HUES48 (cell line): ENCODE measurements around the gene HLCS.
A peak's percentile ranks its signal among the peaks of the same experiment; 100 is the strongest.

Source experiments
- H3K27ac ChIP-seq: one replicate; pipeline ENCODE4 v1.7.0; 2013; ENCODE audit warnings: low read depth, low read length, inconsistent platforms
- H3K27me3 ChIP-seq: 2 replicates; pipeline ENCODE4 v1.6.1; 2013; ENCODE audit warnings: mild to moderate bottlenecking, low read length; ENCODE audit not compliant: control insufficient read depth, insufficient read depth
- H3K36me3 ChIP-seq: 2 replicates; pipeline ENCODE4 v1.6.1; 2013; ENCODE audit warnings: low read length; ENCODE audit not compliant: control insufficient read depth, insufficient read depth
- H3K4me1 ChIP-seq: 2 replicates; pipeline ENCODE4 v1.6.1; 2013; ENCODE audit warnings: mild to moderate bottlenecking, low read length; ENCODE audit not compliant: control insufficient read depth, insufficient read depth
- H3K4me3 ChIP-seq: 2 replicates; pipeline ENCODE4 v1.5.1; 2013; ENCODE audit warnings: mild to moderate bottlenecking, low read depth, low read length
- H3K9ac ChIP-seq: 2 replicates; pipeline ENCODE4 v1.6.1; 2013; ENCODE audit warnings: mild to moderate bottlenecking, low read depth, low read length, moderate library complexity
- H3K9me3 ChIP-seq: 2 replicates; pipeline ENCODE4 v1.6.1; 2013; ENCODE audit warnings: low read length; ENCODE audit not compliant: control insufficient read depth, insufficient read depth

HLCS gene

DNA sequence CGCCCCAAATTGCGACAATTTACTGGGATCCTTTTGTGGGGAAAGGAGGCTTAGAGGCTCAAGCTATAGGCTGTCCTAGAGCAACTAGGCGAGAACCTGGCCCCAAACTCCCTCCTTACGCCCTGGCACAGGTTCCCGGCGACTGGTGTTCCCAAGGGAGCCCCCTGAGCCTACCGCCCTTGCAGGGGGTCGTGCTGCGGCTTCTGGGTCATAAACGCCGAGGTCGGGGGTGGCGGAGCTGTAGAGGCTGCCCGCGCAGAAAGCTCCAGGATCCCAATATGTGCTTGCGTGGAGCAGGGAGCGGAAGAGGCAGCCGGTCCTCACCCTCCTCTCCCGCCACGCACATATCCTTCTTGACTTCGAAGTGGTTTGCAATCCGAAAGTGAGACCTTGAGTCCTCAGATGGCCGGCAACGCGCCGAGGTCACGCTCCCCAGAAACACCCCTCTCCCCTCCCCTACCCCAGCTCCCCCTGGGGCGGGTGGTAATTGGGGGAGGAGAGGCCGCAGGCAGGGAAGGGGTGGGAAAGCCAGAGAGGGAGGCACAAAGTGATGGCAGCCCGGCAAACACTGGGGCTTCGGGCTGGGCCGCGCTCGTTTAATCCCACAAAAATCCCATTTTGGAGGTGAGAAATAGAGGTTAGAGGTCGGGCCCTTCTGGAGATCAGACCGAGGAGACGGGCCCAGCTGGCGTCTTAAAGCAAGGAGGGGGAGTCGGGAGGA lies 261.4 kb downstream of the HLCS start:
- H3K4me1 ChIP-seq: peaks cover 29% of the 10 kb centered on the region
- H3K9ac ChIP-seq: no peak overlapping the region
- no peaks in the 10 kb centered on the region for H3K9me3 ChIP-seq
- H3K27me3 ChIP-seq: peaks cover 100% of the 10 kb centered on the region
- H3K36me3 ChIP-seq: no peaks in the 10 kb centered on the region
- peak overlapping the region; percentile 25; the same call in 1 of the 2 replicates for H3K4me3 ChIP-seq
- H3K27ac ChIP-seq: no peak overlapping the region

DNA sequence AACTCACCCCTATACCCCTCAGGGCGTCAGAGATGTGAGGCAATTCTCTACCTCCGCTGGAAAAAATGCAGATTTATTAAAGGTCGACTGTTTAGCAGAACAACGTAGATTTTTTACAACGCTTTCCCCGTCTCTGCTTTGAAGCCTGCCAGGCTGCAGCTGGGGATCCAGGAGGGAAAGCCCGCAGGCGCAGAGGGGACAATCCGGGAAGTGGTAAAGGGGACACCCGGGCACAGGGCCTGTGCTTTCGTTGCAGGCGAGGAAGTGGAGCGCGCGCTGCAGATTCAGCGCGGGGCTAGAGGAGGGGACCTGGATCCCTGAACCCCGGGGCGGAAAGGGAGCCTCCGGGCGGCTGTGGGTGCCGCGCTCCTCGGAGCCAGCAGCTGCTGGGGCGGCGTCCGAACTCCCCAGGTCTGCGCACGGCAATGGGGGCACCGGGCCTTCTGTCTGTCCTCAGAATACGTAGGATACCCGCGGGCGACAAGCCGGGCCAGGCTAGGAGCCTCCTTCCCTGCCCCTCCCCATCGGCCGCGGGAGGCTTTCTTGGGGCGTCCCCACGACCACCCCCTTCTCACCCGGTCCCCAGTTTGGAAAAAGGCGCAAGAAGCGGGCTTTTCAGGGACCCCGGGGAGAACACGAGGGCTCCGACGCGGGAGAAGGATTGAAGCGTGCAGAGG lies 262.1 kb downstream of the HLCS start:
- Histone ChIP-seq H3K4me1 (peaks cover 29% of the 10 kb centered on the region), H3K4me3 (0 out of 2 replicates have a peak overlapping the region, but pooled peaks have one; percentile 25), H3K27ac (no peak overlapping the region), H3K27me3 (peaks cover 100% of the 10 kb centered on the region), H3K9ac (no peak overlapping the region), H3K36me3 (no peaks in the 10 kb centered on the region), H3K9me3 (no peaks in the 10 kb centered on the region)

DNA sequence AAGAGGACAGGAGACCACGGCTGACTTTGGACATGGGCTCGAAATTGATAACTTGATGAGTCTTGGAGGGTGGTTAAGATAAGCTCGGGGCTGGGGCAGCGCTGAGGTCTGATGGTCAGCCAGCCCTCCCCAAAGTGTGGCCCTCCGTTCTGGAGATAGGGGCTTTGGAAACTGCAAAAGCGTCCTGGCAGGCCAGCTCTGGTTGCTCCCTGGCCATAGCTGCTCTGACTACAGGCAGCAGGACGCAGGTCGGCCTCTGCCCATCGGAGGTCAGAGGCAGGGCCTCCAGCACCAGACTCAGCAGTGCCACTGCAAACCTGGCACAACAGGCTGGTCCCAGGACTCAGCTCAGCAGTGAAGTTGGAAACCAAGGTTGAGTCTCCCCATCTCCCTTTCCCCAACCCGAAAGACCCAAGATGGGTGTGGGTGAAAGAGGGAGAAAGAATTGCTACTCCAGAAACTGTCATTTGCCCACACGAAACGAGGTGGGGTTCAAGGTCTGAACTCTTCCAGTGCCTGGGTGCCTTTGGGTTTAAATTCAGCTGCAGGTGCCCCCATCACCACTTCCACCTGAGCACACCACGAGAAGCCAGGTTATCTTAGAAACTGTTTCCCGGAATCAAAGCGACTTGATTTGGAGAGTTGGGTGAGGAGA lies 262.7 kb downstream of the HLCS start:
- H3K9me3 ChIP-seq: no peaks in the 10 kb centered on the region
- no peak overlapping the region for H3K4me3 ChIP-seq
- no peak overlapping the region for H3K27ac ChIP-seq
- H3K4me1 ChIP-seq: peaks cover 29% of the 10 kb centered on the region
- H3K27me3 ChIP-seq: peaks cover 99% of the 10 kb centered on the region
- H3K36me3 ChIP-seq: no peaks in the 10 kb centered on the region
- H3K9ac ChIP-seq: no peak overlapping the region

DNA sequence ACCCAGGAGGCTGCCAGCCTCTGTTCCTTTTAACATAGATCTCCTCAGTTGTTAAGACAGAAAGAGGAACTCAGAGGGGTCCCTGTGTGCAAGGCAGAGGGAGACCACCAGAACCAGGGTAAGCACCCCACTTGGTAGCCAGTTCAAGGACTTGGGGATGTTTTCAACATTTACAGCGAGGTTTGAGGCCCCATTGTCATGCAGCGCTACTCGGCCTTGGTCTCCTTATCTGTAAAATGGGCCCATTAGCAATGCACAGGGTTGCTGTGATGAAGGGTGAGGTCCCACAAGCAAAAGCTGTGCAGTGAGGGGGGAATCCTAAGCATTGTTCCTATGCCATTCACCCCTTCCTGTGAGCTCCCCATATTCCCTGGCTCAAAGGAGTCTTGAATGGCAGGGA lies 263.3 kb downstream of the HLCS start:
- Histone ChIP-seq H3K4me1 (peaks cover 25% of the 10 kb centered on the region), H3K27me3 (peaks cover 99% of the 10 kb centered on the region), H3K36me3 (no peaks in the 10 kb centered on the region), H3K4me3 (no peak overlapping the region), H3K9me3 (no peaks in the 10 kb centered on the region), H3K27ac (no peak overlapping the region), H3K9ac (no peak overlapping the region)

DNA sequence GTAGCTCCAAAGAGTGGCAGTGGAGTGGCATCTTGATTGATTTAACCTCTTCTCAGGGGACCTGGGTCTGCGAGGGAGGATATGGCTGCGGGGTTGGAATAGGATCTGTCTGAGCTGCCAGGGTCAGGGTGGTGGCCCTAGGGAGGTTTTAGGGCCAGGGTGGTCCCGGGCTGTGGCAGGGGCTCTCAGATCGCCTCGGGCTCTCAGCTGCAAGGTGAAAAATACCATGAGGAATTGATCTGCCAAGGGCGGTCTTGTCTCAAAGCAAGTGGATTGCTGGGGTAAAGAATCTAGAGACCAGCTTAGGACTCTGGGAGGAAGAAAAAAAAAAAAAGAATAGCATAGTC lies 263.9 kb downstream of the HLCS start:
- Histone ChIP-seq H3K4me3 (no peak overlapping the region), H3K27me3 (peaks cover 99% of the 10 kb centered on the region), H3K27ac (no peak overlapping the region), H3K9me3 (no peaks in the 10 kb centered on the region), H3K4me1 (peaks cover 30% of the 10 kb centered on the region), H3K9ac (no peak overlapping the region), H3K36me3 (no peaks in the 10 kb centered on the region)

DNA sequence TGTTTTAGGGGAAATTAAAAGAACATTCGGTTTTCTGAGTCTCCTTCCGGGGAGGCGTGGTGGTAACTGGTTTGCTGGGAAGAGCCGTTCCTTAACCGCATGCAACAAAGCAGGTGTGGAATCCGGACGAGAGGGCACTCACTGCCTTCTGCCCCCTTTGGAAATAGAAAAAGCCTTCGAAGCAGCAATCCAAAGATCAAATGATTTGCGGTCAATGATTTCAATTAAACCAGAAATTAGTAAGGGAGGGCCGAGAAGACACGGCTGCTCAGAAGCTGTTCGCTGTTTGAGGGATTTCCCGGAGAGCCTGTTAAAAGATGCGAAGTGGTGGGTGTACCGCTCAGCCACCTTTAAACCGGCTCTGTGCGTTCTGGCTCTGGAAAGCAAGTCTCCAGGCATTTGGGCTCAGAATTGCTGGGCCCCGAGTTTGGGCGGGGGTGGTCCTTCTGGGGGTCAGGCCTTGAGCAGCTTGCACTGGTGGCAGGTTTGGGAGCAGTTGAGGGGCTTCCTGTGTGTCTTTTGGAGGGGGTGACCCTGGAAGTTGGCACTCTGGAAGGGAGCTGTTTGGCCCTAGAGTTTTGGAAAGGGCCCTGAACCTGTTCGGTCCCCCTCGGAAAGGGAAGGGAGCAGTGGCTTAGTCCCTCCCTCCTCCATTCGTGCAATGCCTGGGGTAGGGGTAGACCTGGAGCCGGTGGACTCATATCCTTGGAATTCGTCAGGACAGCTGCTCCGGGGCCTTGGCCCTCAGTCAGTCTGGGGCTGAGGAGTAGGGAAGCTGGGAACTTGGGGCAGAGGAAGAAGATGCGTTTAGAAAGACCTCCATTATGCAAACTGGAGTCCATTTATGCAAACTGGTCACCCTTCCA lies 264.5 kb downstream of the HLCS start:
- H3K27me3 ChIP-seq: peaks cover 99% of the 10 kb centered on the region
- H3K4me1 ChIP-seq: peaks cover 27% of the 10 kb centered on the region
- H3K4me3 ChIP-seq: peak overlapping the region; percentile 28; the same call in 1 of the 2 replicates
- H3K36me3 ChIP-seq: no peaks in the 10 kb centered on the region
- no peak overlapping the region for H3K27ac ChIP-seq
- no peak overlapping the region for H3K9ac ChIP-seq
- H3K9me3 ChIP-seq: no peaks in the 10 kb centered on the region

DNA sequence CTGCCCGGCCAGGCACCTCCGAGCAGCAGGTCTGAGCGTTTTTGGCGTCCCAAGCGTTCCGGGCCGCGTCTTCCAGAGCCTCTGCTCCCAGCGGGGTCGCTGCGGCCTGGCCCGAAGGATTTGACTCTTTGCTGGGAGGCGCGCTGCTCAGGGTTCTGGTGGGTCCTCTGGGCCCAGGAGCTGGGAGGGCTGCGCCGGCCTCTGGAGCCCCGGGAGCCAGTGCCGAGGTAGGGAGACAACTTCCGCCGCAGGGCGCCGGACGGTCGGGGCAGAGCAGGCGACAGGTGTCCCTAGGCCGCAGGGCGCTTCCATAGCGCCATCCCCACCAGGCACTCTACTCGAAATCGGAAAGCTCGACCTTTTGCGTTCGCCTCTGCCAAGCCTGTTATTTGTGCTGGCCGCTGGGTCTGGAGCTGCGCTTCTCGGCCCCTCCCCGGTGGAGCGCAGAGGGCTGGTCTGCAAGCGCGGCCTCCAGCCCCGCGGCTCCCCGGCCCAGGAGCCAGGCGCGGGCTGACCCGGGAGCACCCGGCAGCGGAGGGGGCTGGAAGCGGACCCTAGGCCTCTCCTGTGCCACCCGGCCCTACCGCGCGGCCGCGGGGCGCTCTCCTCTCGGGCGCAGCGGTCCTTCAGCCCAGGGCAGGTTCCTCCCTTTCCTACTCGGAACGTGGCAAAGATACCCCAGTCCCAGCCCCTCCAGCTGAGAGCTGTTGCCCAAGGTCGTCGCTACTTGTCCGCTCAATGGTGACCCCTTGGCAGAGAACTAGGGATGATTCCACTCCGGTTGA lies 265.3 kb downstream of the HLCS start:
- H3K27ac ChIP-seq: no peak overlapping the region
- H3K4me3 ChIP-seq: peak overlapping the region; percentile 28; the same call in 1 of the 2 replicates
- peaks cover 99% of the 10 kb centered on the region for H3K27me3 ChIP-seq
- no peaks in the 10 kb centered on the region for H3K36me3 ChIP-seq
- H3K4me1 ChIP-seq: peaks cover 23% of the 10 kb centered on the region; the same call in 1 of the 2 replicates
- no peak overlapping the region for H3K9ac ChIP-seq
- no peaks in the 10 kb centered on the region for H3K9me3 ChIP-seq
